Measurements from ENCODE around the gene CDH10. TPM values are rescaled to one million over a fixed set of nuclear protein-coding genes. Genes with fewer than 3 reads are reported as not detected.

Gene CDH10
- 37.7 and 41.6 TPM in 2 replicates for total RNA-seq

GRCh38 chr5:24644761-24645160, at the start of gene CDH10:
TSS of gene CDH10 (minus strand) at chr5:24644978. CDS start at chr5:24593490, 51,488 bp downstream.

Small RNAs within 50 kb of the gene (small RNA-seq; reads per million reads assigned to genes)
- gene AC091885.1 (not detected), gene RF00017 (not detected)

All from placental epithelial cell (primary cell).